Brain microvascular endothelial cell (primary cell): ENCODE measurements around the gene CCDC28A.

Source experiments
- DNase-seq: peaks from one replicate; pipeline ENCODE4 v3.0.0-alpha.2; 2020
- H3K27ac ChIP-seq: fragments of 250-450 bp; sonication (Bioruptor Pico); 2 replicates; pipeline ENCODE4 v1.5.1; 2020; ENCODE audit warnings: mild to moderate bottlenecking, moderate library complexity
- H3K27me3 ChIP-seq: fragments of 250-450 bp; sonication (Bioruptor Pico); replicated peaks from 2 replicates; pipeline ENCODE4 v1.5.1; 2020; ENCODE audit warnings: mild to moderate bottlenecking
- H3K36me3 ChIP-seq: fragments of 250-450 bp; sonication (Bioruptor Pico); replicated peaks from 2 replicates; pipeline ENCODE4 v1.5.1; 2020; ENCODE audit warnings: mild to moderate bottlenecking
- H3K4me3 ChIP-seq: 2 replicates; pipeline ENCODE4 v1.5.1; 2011; ENCODE audit warnings: low read depth, mild to moderate bottlenecking, control low read depth, low read length, moderate library complexity
- in situ Hi-C: cut with HindIII; loops from 2 replicates; pipeline ENCODE4 v1.10.0; 2017; ENCODE audit warnings: low sequenced_read_pairs, low pct_ligation_motif_present
- TF ChIP-seq, protein P1 (sequence below): IDR thresholded peaks from 2 replicates; pipeline ENCODE4 v1.5.1; 2011; ENCODE audit warnings: low read depth, mild to moderate bottlenecking, moderate library complexity, low read length, control low read depth, inconsistent platforms; ENCODE audit errors: missing control alignments

The CCDC28A gene

DNA sequence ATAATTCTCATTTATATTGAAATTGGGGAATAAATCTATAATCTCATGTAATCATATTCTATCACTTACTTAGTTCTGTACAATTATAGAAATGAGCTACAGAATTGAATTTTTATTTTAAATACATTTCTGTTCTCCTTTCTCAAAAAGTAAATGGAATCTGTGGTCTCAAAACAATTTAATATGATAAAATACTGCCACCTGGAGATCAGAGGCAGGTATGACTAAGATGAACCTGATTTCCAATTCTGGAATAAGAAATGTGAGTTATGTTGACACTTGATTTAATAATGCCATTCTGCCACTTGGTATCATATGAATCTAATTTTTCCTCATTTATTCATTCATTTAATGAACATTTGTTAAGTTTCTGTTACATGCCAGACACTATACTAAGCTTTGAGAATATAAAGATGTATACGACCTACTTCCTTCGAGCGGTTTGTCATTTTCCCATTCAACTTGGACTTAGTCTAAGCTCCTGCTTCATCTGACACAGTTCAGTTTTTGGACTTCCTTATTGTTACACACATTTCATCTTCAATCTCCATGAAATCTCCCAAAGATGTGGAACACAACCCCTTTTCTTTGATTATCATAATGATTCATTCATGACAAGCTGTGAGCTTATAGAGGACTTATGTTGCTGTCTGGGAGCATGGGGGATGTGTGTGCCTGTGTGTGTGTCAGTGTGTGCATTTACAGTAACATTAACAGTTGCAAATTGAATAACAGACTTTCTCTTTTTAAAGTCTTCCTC, 7.5 kb upstream of the CCDC28A start:
- Histone ChIP-seq H3K27ac (no peak overlapping the region), H3K27me3 (no peaks in the 10 kb centered on the region), H3K36me3 (no peaks in the 10 kb centered on the region), H3K4me3 (no peak overlapping the region)
- TF ChIP-seq, protein P1, sequence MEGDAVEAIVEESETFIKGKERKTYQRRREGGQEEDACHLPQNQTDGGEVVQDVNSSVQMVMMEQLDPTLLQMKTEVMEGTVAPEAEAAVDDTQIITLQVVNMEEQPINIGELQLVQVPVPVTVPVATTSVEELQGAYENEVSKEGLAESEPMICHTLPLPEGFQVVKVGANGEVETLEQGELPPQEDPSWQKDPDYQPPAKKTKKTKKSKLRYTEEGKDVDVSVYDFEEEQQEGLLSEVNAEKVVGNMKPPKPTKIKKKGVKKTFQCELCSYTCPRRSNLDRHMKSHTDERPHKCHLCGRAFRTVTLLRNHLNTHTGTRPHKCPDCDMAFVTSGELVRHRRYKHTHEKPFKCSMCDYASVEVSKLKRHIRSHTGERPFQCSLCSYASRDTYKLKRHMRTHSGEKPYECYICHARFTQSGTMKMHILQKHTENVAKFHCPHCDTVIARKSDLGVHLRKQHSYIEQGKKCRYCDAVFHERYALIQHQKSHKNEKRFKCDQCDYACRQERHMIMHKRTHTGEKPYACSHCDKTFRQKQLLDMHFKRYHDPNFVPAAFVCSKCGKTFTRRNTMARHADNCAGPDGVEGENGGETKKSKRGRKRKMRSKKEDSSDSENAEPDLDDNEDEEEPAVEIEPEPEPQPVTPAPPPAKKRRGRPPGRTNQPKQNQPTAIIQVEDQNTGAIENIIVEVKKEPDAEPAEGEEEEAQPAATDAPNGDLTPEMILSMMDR = peak; percentile 41
- DNase-seq = peak; percentile 32
- in situ Hi-C loops = no loop called here

DNA sequence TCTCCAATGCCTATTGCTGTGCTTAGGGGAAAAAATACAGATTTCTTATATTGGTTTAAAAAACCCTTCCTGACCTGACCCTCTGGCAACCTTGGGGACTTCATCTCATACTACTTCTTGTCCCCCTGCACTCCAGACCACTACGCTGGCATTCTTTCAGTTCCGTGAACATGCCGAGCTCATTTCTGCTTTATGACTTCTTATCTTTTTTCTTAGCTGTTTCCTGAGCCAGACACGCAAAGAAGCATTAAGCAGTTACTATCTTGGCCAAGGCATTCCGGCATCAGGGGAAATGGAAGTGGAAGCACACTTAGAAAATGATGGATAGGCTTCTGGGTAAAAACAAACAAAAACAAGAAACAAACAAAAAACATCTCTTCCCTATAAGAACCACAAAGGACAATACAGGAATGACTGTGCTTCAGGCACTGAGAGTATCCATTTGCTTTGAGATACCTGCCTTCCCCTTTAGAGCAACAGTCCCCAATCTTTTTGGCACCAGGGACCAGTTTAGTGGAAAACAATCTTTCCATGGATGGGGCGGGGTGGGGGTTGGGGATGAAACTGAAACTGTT, 4.4 kb upstream of the CCDC28A start:
- no peaks in the 10 kb centered on the region for H3K27me3 ChIP-seq
- no peak overlapping the region for H3K4me3 ChIP-seq
- TF ChIP-seq, protein P1 = no peak
- no peak for DNase-seq
- H3K27ac ChIP-seq = no peak overlapping the region
- no peaks in the 10 kb centered on the region for H3K36me3 ChIP-seq
- in situ Hi-C loops = no loop called here

DNA sequence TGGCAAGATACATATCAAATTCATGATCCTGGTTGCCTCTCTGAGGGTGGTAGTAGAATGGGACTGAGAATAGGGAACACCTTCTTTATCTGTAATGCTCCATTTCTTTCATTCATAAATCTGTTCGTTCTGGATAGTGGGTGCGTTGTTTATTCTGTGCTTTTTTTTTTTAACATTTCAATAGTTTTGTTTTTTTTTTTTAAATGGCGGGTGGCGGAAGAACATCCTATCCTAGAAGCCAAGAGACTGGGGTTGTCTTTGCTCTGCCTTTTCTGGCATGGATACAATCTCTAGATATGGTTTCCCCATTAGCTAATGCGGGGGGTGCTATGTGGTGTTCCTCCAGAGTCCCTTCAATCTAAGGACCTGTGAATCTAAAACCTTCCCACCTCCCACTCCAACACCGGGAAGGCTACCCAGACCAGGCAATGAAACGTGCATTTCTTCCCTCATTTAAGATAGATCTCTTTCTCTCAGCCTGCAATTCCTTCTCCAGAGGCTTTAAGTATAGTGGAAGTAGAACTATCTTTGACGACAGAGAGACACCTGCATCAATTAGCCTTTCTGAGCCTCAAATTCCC, 883 bp upstream of the CCDC28A start:
- DNase-seq = no peak
- TF ChIP-seq, protein P1 = no peak
- Histone ChIP-seq H3K27me3 (no peaks in the 10 kb centered on the region), H3K4me3 (peak overlapping the region; percentile 92), H3K36me3 (no peaks in the 10 kb centered on the region), H3K27ac (peak overlapping the region; percentile 88)
- in situ Hi-C loops = no loop called here

DNA sequence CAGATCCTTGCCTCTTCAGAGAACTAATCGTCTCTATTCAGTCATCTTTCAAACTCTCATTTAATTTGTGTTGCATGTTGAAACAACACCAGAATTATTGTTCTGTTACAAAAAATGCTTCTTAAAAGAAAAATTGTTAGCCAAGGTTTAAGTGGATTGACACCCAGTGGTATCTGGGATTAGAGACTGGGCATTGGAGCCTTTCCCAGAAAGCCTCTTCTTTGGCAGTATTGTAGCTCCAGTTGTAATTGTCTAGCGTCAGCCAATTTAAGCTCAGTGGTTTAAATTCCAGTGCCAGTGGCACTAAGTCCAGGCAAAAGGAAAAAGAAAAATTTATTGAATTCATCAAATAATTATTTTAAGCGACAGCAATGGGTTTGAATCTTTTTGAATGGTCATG, 801 bp downstream of the CCDC28A start:
- in situ Hi-C loops = no loop called here
- TF ChIP-seq, protein P1 = no peak
- no peak for DNase-seq
- Histone ChIP-seq H3K27me3 (no peaks in the 10 kb centered on the region), H3K36me3 (no peaks in the 10 kb centered on the region), H3K4me3 (peak overlapping the region; percentile 92), H3K27ac (no peak overlapping the region)

DNA sequence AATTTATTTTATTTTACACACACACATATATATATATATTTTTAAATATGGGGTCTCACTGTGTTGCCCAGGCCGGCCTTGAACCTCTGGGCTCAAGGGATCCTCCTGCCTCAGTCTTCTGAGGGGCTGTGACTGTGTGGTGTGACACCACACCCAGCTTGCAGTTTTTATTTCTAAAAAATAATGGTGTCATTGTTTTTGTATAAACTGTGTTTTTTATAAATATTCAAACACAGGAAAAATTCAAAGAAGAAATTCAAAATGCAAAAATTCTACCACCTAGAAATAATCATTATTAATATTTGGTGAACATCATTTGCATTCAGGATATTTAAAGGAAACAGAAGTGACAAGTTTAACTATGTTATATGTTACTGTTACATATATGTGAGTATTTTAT, 3.1 kb downstream of the CCDC28A start:
- no peaks in the 10 kb centered on the region for H3K36me3 ChIP-seq
- no peaks in the 10 kb centered on the region for H3K27me3 ChIP-seq
- H3K27ac ChIP-seq = no peak overlapping the region
- TF ChIP-seq, protein P1 = no peak
- H3K4me3 ChIP-seq = no peak overlapping the region
- in situ Hi-C loops = no loop called here
- no peak for DNase-seq
